Colon (tissue), 2 donors: Measurements from ENCODE around the gene PLD2.

Source experiments
- FAIRE-seq: peaks from 2 replicates; lab custom pipeline; 2012; peaks lifted over from hg19 to GRCh38; lab: Jason Lieb, UNC
- donor health status: control.
- donor health status: control.

PLD2 gene

GRCh38 chr17:4806777-4807604, at the start of gene PLD2:
TSS of gene PLD2 (plus strand) at chr17:4807152. CDS start at chr17:4807773, 621 bp downstream.
- FAIRE-seq = no peak

- no peak for FAIRE-seq
These were observed 47.1 kb upstream of the PLD2 start for GRCh38 chr17:4759776-4760236.

- no peak for FAIRE-seq
These were observed 42.4 kb upstream of the PLD2 start for GRCh38 chr17:4764595-4764994.

- FAIRE-seq = no peak
These were observed 40.8 kb upstream of the PLD2 start for GRCh38 chr17:4766201-4766600.

GRCh38 chr17:4766723-4767122, 40.2 kb upstream of the PLD2 start:
- no peak for FAIRE-seq

- no peak for FAIRE-seq
These were observed 38.7 kb upstream of the PLD2 start for GRCh38 chr17:4768298-4768697.

GRCh38 chr17:4769628-4770027, 37.3 kb upstream of the PLD2 start:
- FAIRE-seq = no peak

- no peak for FAIRE-seq
These were observed 35.3 kb upstream of the PLD2 start, which contains the start of gene TM4SF5 for GRCh38 chr17:4771519-4772234. TSS of gene TM4SF5 (plus strand) at chr17:4771886. CDS start at chr17:4771923, 37 bp downstream.

GRCh38 chr17:4772235-4772613, 34.7 kb upstream of the PLD2 start:
- FAIRE-seq = no peak

GRCh38 chr17:4777969-4778760, 28.8 kb upstream of the PLD2 start:
- no peak for FAIRE-seq

GRCh38 chr17:4780325-4780955, 26.5 kb upstream of the PLD2 start:
- no peak for FAIRE-seq

GRCh38 chr17:4782652-4783051, 24.3 kb upstream of the PLD2 start:
- FAIRE-seq = no peak

GRCh38 chr17:4785311-4786105, 21.4 kb upstream of the PLD2 start:
- no peak for FAIRE-seq

- FAIRE-seq = no peak
These were observed 20.8 kb upstream of the PLD2 start, which contains the start of gene VMO1 for GRCh38 chr17:4786106-4786511. TSS of gene VMO1 (minus strand) at chr17:4786364. CDS start at chr17:4786352, 12 bp downstream.

GRCh38 chr17:4786516-4786915, 20.4 kb upstream of the PLD2 start:
- FAIRE-seq = no peak

GRCh38 chr17:4788159-4788806, 18.7 kb upstream of the PLD2 start:
- no peak for FAIRE-seq

- FAIRE-seq = no peak
These were observed 17.9 kb upstream of the PLD2 start, which contains the start of gene GLTPD2 for GRCh38 chr17:4788807-4789700. TSS of gene GLTPD2 (plus strand) at chr17:4788964. CDS start at chr17:4789012, 48 bp downstream.

GRCh38 chr17:4789701-4789950, 17.3 kb upstream of the PLD2 start:
- FAIRE-seq = no peak

- no peak for FAIRE-seq
These were observed 16.8 kb upstream of the PLD2 start for GRCh38 chr17:4789951-4790704.
